K562 (cell line): Measurements from ENCODE around the gene WNT6. TPM values are rescaled to one million over a fixed set of nuclear protein-coding genes. Genes with fewer than 3 reads are reported as not detected.

Experiments used
- ATAC-seq: fragments of 200-7000 bp; cut with Tn5 transposase; 3 replicates; pipeline ENCODE4 v1.9.1; 2020; ENCODE audit warnings: moderate library complexity
- BruUV-seq: library from RNA; stranded (reverse); fragments of 400-500 nt; replicated peaks from 2 replicates; lab custom pipeline; 2021; lab: Mats Ljungman, UMichigan
- CTCF ChIA-PET: fragments of 300-600 bp; formaldehyde crosslinking; extraction: SDS; loops from one replicate; lab custom pipeline; 2021; ENCODE audit warnings: low intra/inter-chr PET ratio; lab: Yijun Ruan, JAX
- POLR2A ChIA-PET: fragments of 300-600, 350-650 bp; sonication (Branson Sonifier 250); formaldehyde crosslinking; extraction: SDS; loops from one replicate; lab custom pipeline; 2021; ENCODE audit warnings: antibody characterized with exemption, inconsistent platforms; lab: Yijun Ruan, JAX
- DNase-seq, 4 experiments: peaks; one replicate each; pipeline versions ENCODE4 v3.0.0 to v3.0.0-alpha.2; 2011 to 2018; ENCODE audit warnings: low spot score in 3 of 4, mixed read lengths in 3 of 4; ENCODE audit errors: extremely low read depth in 1 of 4
- FAIRE-seq: peaks from 2 replicates; lab custom pipeline; 2011; peaks lifted over from hg19 to GRCh38; lab: Jason Lieb, UNC
- H2AFZ ChIP-seq: 2 replicates; pipeline ENCODE4 v1.6.0; 2011; ENCODE audit warnings: low read depth, low read length, control low read depth, inconsistent platforms
- H3K27ac ChIP-seq: fragments of 200-600 bp; 3 replicates; pipeline ENCODE4 v1.8.0; 2011; ENCODE audit warnings: low read depth, mild to moderate bottlenecking, control low read depth, inconsistent platforms, low read length, moderate library complexity, mixed read lengths; ENCODE audit errors: extremely low read depth
- H3K27me3 ChIP-seq, 2 experiments: fragments of 300-600 bp in 1 of 2; 2 replicates in 1 of 2; 3 replicates in 1 of 2; pipeline versions ENCODE4 v1.6.0 to v1.8.0; 2011; ENCODE audit warnings: inconsistent platforms in 2 of 2, low read length in 2 of 2, mild to moderate bottlenecking in 1 of 2, mixed read lengths in 1 of 2, moderate library complexity in 1 of 2; ENCODE audit not compliant: control insufficient read depth in 2 of 2, insufficient read depth in 2 of 2
- H3K36me3 ChIP-seq: fragments of 300-600 bp; 3 replicates; pipeline ENCODE4 v1.8.0; 2011; ENCODE audit warnings: mild to moderate bottlenecking, low read length, inconsistent platforms; ENCODE audit not compliant: control insufficient read depth, insufficient read depth
- H3K4me1 ChIP-seq, 2 experiments: fragments of 200-600 bp in 1 of 2; replicated peaks in 1 of 2; 2 replicates in 1 of 2; 3 replicates in 1 of 2; pipeline versions ENCODE4 v1.5.1 to v1.8.0; 2011; ENCODE audit warnings: inconsistent platforms in 2 of 2, low read length in 2 of 2, mild to moderate bottlenecking in 1 of 2, mixed read lengths in 1 of 2, moderate library complexity in 1 of 2; ENCODE audit not compliant: control insufficient read depth in 2 of 2, insufficient read depth in 2 of 2
- H3K4me2 ChIP-seq: 2 replicates; pipeline ENCODE4 v1.6.1; 2011; ENCODE audit warnings: low read length, control low read depth, inconsistent platforms, mixed read lengths; ENCODE audit not compliant: insufficient read depth
- H3K4me3 ChIP-seq: fragments of 200-600 bp; sonication (generic), shearing (Covaris generic); 2 replicates; pipeline ENCODE4 v1.5.1; 2016; ENCODE audit warnings: control low read depth, inconsistent platforms
- H3K79me2 ChIP-seq: fragments of 200-600 bp; 3 replicates; pipeline ENCODE4 v1.8.0; 2011; ENCODE audit warnings: low read length, inconsistent platforms; ENCODE audit not compliant: control insufficient read depth, insufficient read depth
- H3K9ac ChIP-seq, 2 experiments: 2 replicates each; pipeline versions ENCODE4 v1.6.0 to v1.6.1; 2011; ENCODE audit warnings: low read depth in 2 of 2, low read length in 2 of 2, control low read depth in 1 of 2, inconsistent platforms in 1 of 2, mild to moderate bottlenecking in 1 of 2, mixed read lengths in 1 of 2; ENCODE audit not compliant: insufficient read depth in 1 of 2
- H3K9me1 ChIP-seq: one replicate; pipeline ENCODE4 v1.6.0; 2011; ENCODE audit warnings: inconsistent platforms, mild to moderate bottlenecking, low read length, moderate library complexity; ENCODE audit not compliant: control insufficient read depth, insufficient read depth
- H3K9me3 ChIP-seq: replicated peaks from 2 replicates; pipeline ENCODE4 v1.5.1; 2011; ENCODE audit warnings: low read depth, low read length, inconsistent platforms; ENCODE audit not compliant: control insufficient read depth, insufficient read depth
- H4K20me1 ChIP-seq: replicated peaks from 2 replicates; pipeline ENCODE4 v1.6.1; 2011; ENCODE audit warnings: low read length, inconsistent platforms, mixed read lengths; ENCODE audit not compliant: control insufficient read depth, insufficient read depth
- DMBX1 ChIP-seq: fragments of 250-450 bp; sonication (Bioruptor Pico); IDR thresholded peaks from 2 replicates; pipeline ENCODE4 v1.8.0; 2022; ENCODE audit warnings: inconsistent platforms, mild to moderate bottlenecking, moderate library complexity, borderline replicate concordance
- ELF2 ChIP-seq: fragments of 250-450 bp; sonication (Bioruptor Pico); IDR thresholded peaks from 2 replicates; pipeline ENCODE4 v1.5.0; 2021; ENCODE audit warnings: mild to moderate bottlenecking
- JUN ChIP-seq, 2 experiments: sonication (generic) in 1 of 2; formaldehyde crosslinking in 1 of 2; IDR thresholded peaks; 2 replicates each; pipeline versions ENCODE4 v1.6.1 to v1.8.0; 2012 to 2022; ENCODE audit warnings: borderline replicate concordance in 2 of 2, mild to moderate bottlenecking in 2 of 2, improper control_type of control experiment in 1 of 2, low read depth in 1 of 2, low read length in 1 of 2, missing genetic modification reagents in 1 of 2
- MYBL2 ChIP-seq, 2 experiments: fragments of 450-650 bp in 1 of 2; sonication (generic) in 1 of 2; formaldehyde crosslinking in 1 of 2; IDR thresholded peaks; 2 replicates each; pipeline versions ENCODE4 v1.6.1 to v1.8.1; 2017 to 2022; ENCODE audit warnings: borderline replicate concordance in 1 of 2, inconsistent platforms in 1 of 2, low read depth in 1 of 2, mild to moderate bottlenecking in 1 of 2, missing genetic modification reagents in 1 of 2, moderate library complexity in 1 of 2
- NONO ChIP-seq, 2 experiments: fragments of 200-400 bp in 1 of 2; fragments of 450-650 bp in 1 of 2; formaldehyde crosslinking in 1 of 2; IDR thresholded peaks; 2 replicates each; pipeline ENCODE4 v1.6.1; 2017; ENCODE audit warnings: low read depth in 2 of 2, mild to moderate bottlenecking in 2 of 2, moderate library complexity in 2 of 2, low read length in 1 of 2
- PHB2 ChIP-seq: fragments of 450-650 bp; IDR thresholded peaks from 2 replicates; pipeline ENCODE4 v1.6.1; 2017; ENCODE audit warnings: low read depth
- RBBP5 ChIP-seq: fragments of 200-600 bp; sonication (generic); IDR thresholded peaks from 2 replicates; pipeline ENCODE4 v1.6.1; 2012; ENCODE audit warnings: borderline replicate concordance, mild to moderate bottlenecking, low read length, control low read depth, inconsistent platforms; ENCODE audit not compliant: insufficient read depth, poor library complexity, severe bottlenecking
- RBM34 ChIP-seq: fragments of 200-400 bp; formaldehyde crosslinking; IDR thresholded peaks from 2 replicates; pipeline ENCODE4 v1.6.1; 2018; ENCODE audit warnings: low read length, borderline replicate concordance; ENCODE audit not compliant: insufficient read depth
- SMARCB1 ChIP-seq: IDR thresholded peaks from 2 replicates; pipeline ENCODE4 v1.6.1; 2011; ENCODE audit warnings: improper control_type of control experiment, low read depth; ENCODE audit not compliant: insufficient read length
- ZC3H4 ChIP-seq: sonication (generic); formaldehyde crosslinking; IDR thresholded peaks from 2 replicates; pipeline ENCODE4 v1.9.0; 2021; ENCODE audit warnings: missing genetic modification reagents, borderline replicate concordance
- ZNF217 ChIP-seq: sonication (generic); formaldehyde crosslinking; IDR thresholded peaks from 2 replicates; pipeline ENCODE4 v1.8.0; 2022; ENCODE audit warnings: mild to moderate bottlenecking, missing genetic modification reagents
- WGBS: fragments of 100-300 bp; shearing (Covaris generic); methylation state at CpG from one replicate; pipeline ENCODE4 v1.1.6; 2016; ENCODE audit warnings: low coverage, mixed read lengths; ENCODE audit not compliant: insufficient coverage; ENCODE audit errors: missing lambda C conversion rate; 5-methylcytosine and 5-hydroxymethylcytosine counted together
- in situ Hi-C: fragments of 300-500 bp; cut with MboI; formaldehyde crosslinking; loops from 4 replicates; pipeline ENCODE4 v1.15.0; 2018; ENCODE audit warnings: inconsistent platforms, mixed read lengths
- intact Hi-C: fragments of 100-400 bp; cut with micrococcal nuclease; formaldehyde crosslinking; loops from 2 replicates; pipeline ENCODE4 v1.14.2; 2022
- polyA plus RNA-seq, 8 experiments: library from polyadenylated mRNA; depleted of rRNA in 4 of 8; stranded (reverse) in 5 of 8; unstranded in 3 of 8; fragments of >200 nt; fragmentation: Nextera tagmentation in 2 of 8; fragmentation: Illumina TruSeq in 1 of 8; extraction: Ambion mirVana in 2 of 8; extraction: Trizol in 1 of 8; gene quantifications; 2 replicates each; pipeline versions ENCODE4 v1.2.1 to v1.2.3, GENCODE V29; 2011 to 2014; ENCODE audit warnings: inconsistent platforms in 1 of 8, missing spikeins in 1 of 8
- total RNA-seq, 7 experiments: library from RNA; depleted of rRNA in 6 of 7; stranded (reverse); fragments of >200 nt in 6 of 7; fragmentation: Illumina TruSeq in 2 of 7; extraction: Trizol in 2 of 7; gene quantifications; 2 replicates each; pipeline versions ENCODE4 v1.2.1 to v1.2.3, GENCODE V29; 2011 to 2021; ENCODE audit warnings: low replicate concordance in 1 of 7
- TF ChIP-seq, protein P1 (sequence below): fragments of 250-450 bp; sonication (Bioruptor Pico); IDR thresholded peaks from 2 replicates; pipeline ENCODE4 v1.4.0; 2020; ENCODE audit warnings: mild to moderate bottlenecking, moderate library complexity, borderline replicate concordance
- TF ChIP-seq, protein P2 (sequence below): fragments of 450-650 bp; formaldehyde crosslinking; IDR thresholded peaks from 2 replicates; pipeline ENCODE4 v1.4.0; 2020; ENCODE audit warnings: mild to moderate bottlenecking, moderate library complexity

WNT6 gene
- total and polyA plus RNA-seq, 9 of the 15 experiments (the other 6 are each of a cell fraction or from before 2014, with no cell fraction given): not detected

DNA sequence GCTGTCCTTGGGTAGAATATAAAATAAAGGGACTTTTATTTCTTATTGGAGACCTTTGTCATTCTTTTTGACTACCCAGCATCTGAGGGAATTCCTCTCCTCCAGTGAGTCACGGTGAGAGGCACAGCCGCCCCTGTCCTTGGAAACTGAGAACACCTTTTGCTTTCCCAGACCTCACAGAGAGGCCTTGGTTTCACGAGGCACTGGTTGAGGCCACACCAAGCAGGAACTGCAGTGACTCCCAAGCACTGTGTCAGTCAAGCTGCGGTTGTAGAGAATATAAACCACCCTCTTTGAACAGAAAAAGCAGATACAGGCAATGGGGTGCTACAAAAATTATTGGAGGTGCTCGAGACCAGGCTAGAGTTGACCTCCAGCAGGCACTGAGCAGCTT, 44.4 kb upstream of the WNT6 start (continued):
- TF ChIP-seq, protein P1, sequence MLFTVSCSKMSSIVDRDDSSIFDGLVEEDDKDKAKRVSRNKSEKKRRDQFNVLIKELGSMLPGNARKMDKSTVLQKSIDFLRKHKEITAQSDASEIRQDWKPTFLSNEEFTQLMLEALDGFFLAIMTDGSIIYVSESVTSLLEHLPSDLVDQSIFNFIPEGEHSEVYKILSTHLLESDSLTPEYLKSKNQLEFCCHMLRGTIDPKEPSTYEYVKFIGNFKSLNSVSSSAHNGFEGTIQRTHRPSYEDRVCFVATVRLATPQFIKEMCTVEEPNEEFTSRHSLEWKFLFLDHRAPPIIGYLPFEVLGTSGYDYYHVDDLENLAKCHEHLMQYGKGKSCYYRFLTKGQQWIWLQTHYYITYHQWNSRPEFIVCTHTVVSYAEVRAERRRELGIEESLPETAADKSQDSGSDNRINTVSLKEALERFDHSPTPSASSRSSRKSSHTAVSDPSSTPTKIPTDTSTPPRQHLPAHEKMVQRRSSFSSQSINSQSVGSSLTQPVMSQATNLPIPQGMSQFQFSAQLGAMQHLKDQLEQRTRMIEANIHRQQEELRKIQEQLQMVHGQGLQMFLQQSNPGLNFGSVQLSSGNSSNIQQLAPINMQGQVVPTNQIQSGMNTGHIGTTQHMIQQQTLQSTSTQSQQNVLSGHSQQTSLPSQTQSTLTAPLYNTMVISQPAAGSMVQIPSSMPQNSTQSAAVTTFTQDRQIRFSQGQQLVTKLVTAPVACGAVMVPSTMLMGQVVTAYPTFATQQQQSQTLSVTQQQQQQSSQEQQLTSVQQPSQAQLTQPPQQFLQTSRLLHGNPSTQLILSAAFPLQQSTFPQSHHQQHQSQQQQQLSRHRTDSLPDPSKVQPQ (CRISPR knock-in tag): no peak
- no peak for TF ChIP-seq ZC3H4
- TF ChIP-seq SMARCB1: no peak
- no peak for TF ChIP-seq RBBP5
- no peak for TF ChIP-seq NONO (IDR thresholded peaks at IDR 0.05; ENCODE audit: low read depth in 2 of 2, low read length in 1 of 2)
- TF ChIP-seq ZNF217 (CRISPR knock-in tag): no peak
- no peak for TF ChIP-seq ELF2
- no peak for TF ChIP-seq MYBL2 (IDR thresholded peaks at IDR 0.05; ENCODE audit: low read depth)
- no peak for TF ChIP-seq MYBL2 (CRISPR knock-in tag; IDR thresholded peaks at IDR 0.05; ENCODE audit: borderline replicate concordance)

DNA sequence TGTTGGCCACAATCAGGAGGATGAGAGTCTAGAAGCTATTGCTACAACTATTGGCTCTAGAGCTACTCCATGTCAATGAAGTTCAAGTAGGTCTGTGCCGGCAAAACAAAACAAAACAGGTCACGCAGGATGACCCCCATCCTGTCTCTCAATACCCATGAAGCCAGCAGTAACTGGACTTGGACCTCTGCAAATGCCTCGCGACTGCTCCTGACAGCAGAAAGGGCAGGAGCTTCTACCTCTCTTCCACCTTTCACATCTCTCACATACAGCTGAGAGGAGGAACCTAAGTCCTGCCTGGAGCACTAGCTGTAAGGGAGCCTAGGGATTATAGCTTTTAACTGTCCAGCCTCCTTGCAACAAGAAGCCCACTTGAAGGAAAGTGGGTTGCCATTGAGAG, 44.0 kb upstream of the WNT6 start:
- Histone ChIP-seq H3K27ac (no peak overlapping the region), H3K79me2 (no peaks in the 10 kb centered on the region), H4K20me1 (no peaks in the 10 kb centered on the region), H3K9me1 (no peaks in the 10 kb centered on the region), H3K36me3 (no peaks in the 10 kb centered on the region), H3K4me2 (no peak overlapping the region), H3K9me3 (no peaks in the 10 kb centered on the region), H2AFZ (no peak overlapping the region), H3K27me3 (peaks cover 18 to 58% of the 10 kb centered on the region in 2 experiments; a peak in 4 of 5 replicates), H3K9ac (no peak overlapping the region), H3K4me1 (no peaks in the 10 kb centered on the region), H3K4me3 (no peak overlapping the region)
- FAIRE-seq (no peak), ATAC-seq (no peak), DNase-seq (no peak)
- intact Hi-C loops (no loop called here), in situ Hi-C loops (no loop called here)
- POLR2A ChIA-PET: no interaction called here
- 4% methylated on average over 4 of the region's 4 CpGs for WGBS
- no TSS peak for BruUV-seq
- CTCF ChIA-PET: no interaction called here
- TF ChIP-seq JUN (IDR thresholded peaks at IDR 0.05; ENCODE audit: borderline replicate concordance, low read depth, low read length): no peak
- TF ChIP-seq JUN (CRISPR knock-in tag; IDR thresholded peaks at IDR 0.05; ENCODE audit: borderline replicate concordance): no peak
- no peak for TF ChIP-seq DMBX1 (CRISPR knock-in tag)
- TF ChIP-seq, protein P2, sequence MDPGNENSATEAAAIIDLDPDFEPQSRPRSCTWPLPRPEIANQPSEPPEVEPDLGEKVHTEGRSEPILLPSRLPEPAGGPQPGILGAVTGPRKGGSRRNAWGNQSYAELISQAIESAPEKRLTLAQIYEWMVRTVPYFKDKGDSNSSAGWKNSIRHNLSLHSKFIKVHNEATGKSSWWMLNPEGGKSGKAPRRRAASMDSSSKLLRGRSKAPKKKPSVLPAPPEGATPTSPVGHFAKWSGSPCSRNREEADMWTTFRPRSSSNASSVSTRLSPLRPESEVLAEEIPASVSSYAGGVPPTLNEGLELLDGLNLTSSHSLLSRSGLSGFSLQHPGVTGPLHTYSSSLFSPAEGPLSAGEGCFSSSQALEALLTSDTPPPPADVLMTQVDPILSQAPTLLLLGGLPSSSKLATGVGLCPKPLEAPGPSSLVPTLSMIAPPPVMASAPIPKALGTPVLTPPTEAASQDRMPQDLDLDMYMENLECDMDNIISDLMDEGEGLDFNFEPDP (CRISPR knock-in tag): no peak
- no peak for TF ChIP-seq RBM34
- TF ChIP-seq PHB2: no peak
